Caco-2 (cell line): Measurements from ENCODE around the gene MCC. TPM values are rescaled to one million over a fixed set of nuclear protein-coding genes. Genes with fewer than 3 reads are reported as not detected.

ENCODE experiments used
- BruUV-seq: library from RNA; stranded (reverse); fragments of 400-500 nt; replicated peaks from 2 replicates; lab custom pipeline; 2021; lab: Mats Ljungman, UMichigan
- CTCF ChIA-PET: fragments of 300-600 bp; sonication (Branson Sonifier 250); formaldehyde crosslinking; loops from one replicate; lab custom pipeline; 2022; ENCODE audit warnings: antibody characterized with exemption; lab: Charles Lee
- POLR2A ChIA-PET: fragments of 300-600 bp; sonication (Branson Sonifier 250); formaldehyde crosslinking; loops from one replicate; lab custom pipeline; 2022; ENCODE audit warnings: antibody characterized with exemption; lab: Charles Lee
- DNase-seq, 2 experiments: peaks; one replicate each; pipeline versions ENCODE4 v3.0.0 to v3.0.0-alpha.2; 2020 to 2022
- H3K27me3 ChIP-seq: replicated peaks from 2 replicates; pipeline ENCODE4 v1.6.0; 2011; ENCODE audit warnings: low read length; ENCODE audit not compliant: control insufficient read depth, insufficient read depth
- H3K36me3 ChIP-seq: 2 replicates; pipeline ENCODE4 v1.5.1; 2011; ENCODE audit warnings: low read length; ENCODE audit not compliant: control insufficient read depth, insufficient read depth
- H3K4me1 ChIP-seq: fragments of 250-450 bp; sonication (Bioruptor Pico); 2 replicates; pipeline ENCODE4 v1.5.1; 2020; ENCODE audit warnings: mild to moderate bottlenecking
- H3K4me3 ChIP-seq: 2 replicates; pipeline ENCODE4 v1.5.1; 2011; ENCODE audit warnings: low read depth, mild to moderate bottlenecking, control low read depth, low read length
- H3K9me3 ChIP-seq: fragments of 250-450 bp; sonication (Bioruptor Pico); 2 replicates; pipeline ENCODE4 v1.5.1; 2020; ENCODE audit warnings: mild to moderate bottlenecking, moderate library complexity
- H3K27ac Mint-ChIP-seq: one replicate; pipeline ENCODE4 v1.8.0; 2022; ENCODE audit warnings: mixed read lengths; ENCODE audit not compliant: unreplicated experiment
- H3K27me3 Mint-ChIP-seq: one replicate; pipeline ENCODE4 v1.8.0; 2022; ENCODE audit warnings: mixed read lengths; ENCODE audit not compliant: insufficient read depth, unreplicated experiment
- H3K36me3 Mint-ChIP-seq: one replicate; pipeline ENCODE4 v1.8.0; 2022; ENCODE audit warnings: mild to moderate bottlenecking, mixed read lengths; ENCODE audit not compliant: insufficient read depth, unreplicated experiment
- H3K4me1 Mint-ChIP-seq: one replicate; pipeline ENCODE4 v1.8.0; 2022; ENCODE audit warnings: low read depth, mixed read lengths; ENCODE audit not compliant: unreplicated experiment
- H3K4me3 Mint-ChIP-seq: one replicate; pipeline ENCODE4 v1.8.0; 2022; ENCODE audit warnings: mild to moderate bottlenecking, moderate library complexity, mixed read lengths; ENCODE audit not compliant: unreplicated experiment
- H3K9me3 Mint-ChIP-seq: one replicate; pipeline ENCODE4 v1.8.0; 2022; ENCODE audit warnings: mixed read lengths; ENCODE audit not compliant: unreplicated experiment
- intact Hi-C: fragments of 100-400 bp; cut with micrococcal nuclease; formaldehyde crosslinking; loops from one replicate; pipeline ENCODE4 v1.10.0; 2022; ENCODE audit not compliant: unreplicated experiment
- total RNA-seq: library from RNA; stranded (reverse); gene quantifications from 2 replicates; pipeline ENCODE4 v1.2.3, GENCODE V29; 2022
- TF ChIP-seq, protein P1 (sequence below), 2 experiments: fragments of 200-600 bp in 1 of 2; IDR thresholded peaks; 1 replicate in 1 of 2; 2 replicates in 1 of 2; pipeline versions ENCODE4 v1.5.1 to v1.8.0; 2011 to 2022; ENCODE audit warnings: antibody characterized with exemption in 1 of 2, control low read depth in 1 of 2, inconsistent platforms in 1 of 2, low read depth in 1 of 2, low read length in 1 of 2, mild to moderate bottlenecking in 1 of 2, moderate library complexity in 1 of 2; ENCODE audit not compliant: insufficient read depth in 1 of 2, severe bottlenecking in 1 of 2, unreplicated experiment in 1 of 2

Gene MCC
- total RNA-seq, 1 experiment from 2014 or later: 0.09 TPM

DNA sequence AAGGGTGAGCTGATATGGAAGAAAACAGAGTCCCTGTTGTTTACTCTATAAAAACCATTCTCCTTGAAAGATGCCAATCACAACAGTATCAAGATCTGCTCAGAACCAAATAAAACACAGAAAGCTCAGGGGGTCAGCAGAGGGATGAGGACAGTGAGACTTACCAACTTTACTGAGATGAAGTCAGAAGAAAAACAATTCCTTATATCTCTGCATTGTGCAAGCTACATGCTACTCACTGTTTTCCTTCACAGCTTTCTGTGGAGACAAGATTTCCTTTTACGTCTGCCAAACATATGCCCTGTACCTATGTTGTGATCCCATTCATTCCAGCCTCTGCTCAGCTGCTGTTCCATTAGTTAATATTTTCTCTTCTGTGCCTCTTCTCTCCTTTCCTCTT is 239.0 kb downstream of the MCC start:
- CTCF ChIA-PET: interaction anchor here (0.7 kb wide), 1 partner anchor 68 kb away, joined by 4 read pairs; no protein-coding TSS in a partner anchor
- H3K9me3 ChIP-seq: no peaks in the 10 kb centered on the region
- no TSS peak for BruUV-seq
- no peaks in the 10 kb centered on the region for H3K27me3 ChIP-seq
- TF ChIP-seq, protein P1, sequence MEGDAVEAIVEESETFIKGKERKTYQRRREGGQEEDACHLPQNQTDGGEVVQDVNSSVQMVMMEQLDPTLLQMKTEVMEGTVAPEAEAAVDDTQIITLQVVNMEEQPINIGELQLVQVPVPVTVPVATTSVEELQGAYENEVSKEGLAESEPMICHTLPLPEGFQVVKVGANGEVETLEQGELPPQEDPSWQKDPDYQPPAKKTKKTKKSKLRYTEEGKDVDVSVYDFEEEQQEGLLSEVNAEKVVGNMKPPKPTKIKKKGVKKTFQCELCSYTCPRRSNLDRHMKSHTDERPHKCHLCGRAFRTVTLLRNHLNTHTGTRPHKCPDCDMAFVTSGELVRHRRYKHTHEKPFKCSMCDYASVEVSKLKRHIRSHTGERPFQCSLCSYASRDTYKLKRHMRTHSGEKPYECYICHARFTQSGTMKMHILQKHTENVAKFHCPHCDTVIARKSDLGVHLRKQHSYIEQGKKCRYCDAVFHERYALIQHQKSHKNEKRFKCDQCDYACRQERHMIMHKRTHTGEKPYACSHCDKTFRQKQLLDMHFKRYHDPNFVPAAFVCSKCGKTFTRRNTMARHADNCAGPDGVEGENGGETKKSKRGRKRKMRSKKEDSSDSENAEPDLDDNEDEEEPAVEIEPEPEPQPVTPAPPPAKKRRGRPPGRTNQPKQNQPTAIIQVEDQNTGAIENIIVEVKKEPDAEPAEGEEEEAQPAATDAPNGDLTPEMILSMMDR (IDR thresholded peaks at IDR 0.05; ENCODE audit: insufficient read depth in 1 of 2, low read depth in 1 of 2, low read length in 1 of 2, severe bottlenecking in 1 of 2, unreplicated experiment in 1 of 2): no peak
- Mint-ChIP-seq H3K9me3 (no peaks in the 10 kb centered on the region), H3K4me3 (no peak overlapping the region), H3K27me3 (peaks cover 36% of the 10 kb centered on the region), H3K27ac (no peak overlapping the region), H3K36me3 (no peaks in the 10 kb centered on the region), H3K4me1 (no peaks in the 10 kb centered on the region)
- POLR2A ChIA-PET: no interaction called here
- H3K4me3 ChIP-seq: no peak overlapping the region
- no peaks in the 10 kb centered on the region for H3K4me1 ChIP-seq
- intact Hi-C loops: no loop called here
- DNase-seq: no peak
- H3K36me3 ChIP-seq: no peaks in the 10 kb centered on the region

GRCh38 chr5:113246361-113246870 is 241.8 kb downstream of the MCC start:
- intact Hi-C loops: no loop called here
- Histone ChIP-seq H3K36me3 (no peaks in the 10 kb centered on the region), H3K9me3 (no peaks in the 10 kb centered on the region), H3K27me3 (peaks cover 2% of the 10 kb centered on the region), H3K4me1 (no peaks in the 10 kb centered on the region), H3K4me3 (no peak overlapping the region)
- Mint-ChIP-seq H3K9me3 (no peaks in the 10 kb centered on the region), H3K36me3 (no peaks in the 10 kb centered on the region), H3K4me1 (no peaks in the 10 kb centered on the region), H3K27ac (no peak overlapping the region), H3K4me3 (no peak overlapping the region), H3K27me3 (peaks cover 37% of the 10 kb centered on the region)
- no TSS peak for BruUV-seq
- CTCF ChIA-PET: no interaction called here
- POLR2A ChIA-PET: no interaction called here
- no peak for DNase-seq
- TF ChIP-seq, protein P1 (IDR thresholded peaks at IDR 0.05; ENCODE audit: insufficient read depth in 1 of 2, low read depth in 1 of 2, low read length in 1 of 2, severe bottlenecking in 1 of 2, unreplicated experiment in 1 of 2): no peak

GRCh38 chr5:113245427-113246225 is 242.6 kb downstream of the MCC start:
- Histone ChIP-seq H3K27me3 (peaks cover 2% of the 10 kb centered on the region), H3K4me3 (no peak overlapping the region), H3K4me1 (no peaks in the 10 kb centered on the region), H3K36me3 (no peaks in the 10 kb centered on the region), H3K9me3 (no peaks in the 10 kb centered on the region)
- intact Hi-C loops: no loop called here
- POLR2A ChIA-PET: no interaction called here
- Mint-ChIP-seq H3K4me1 (no peaks in the 10 kb centered on the region), H3K4me3 (no peak overlapping the region), H3K27ac (no peak overlapping the region), H3K36me3 (no peaks in the 10 kb centered on the region), H3K27me3 (peaks cover 40% of the 10 kb centered on the region), H3K9me3 (no peaks in the 10 kb centered on the region)
- CTCF ChIA-PET: no interaction called here
- TF ChIP-seq, protein P1 (IDR thresholded peaks at IDR 0.05; ENCODE audit: insufficient read depth in 1 of 2, low read depth in 1 of 2, low read length in 1 of 2, severe bottlenecking in 1 of 2, unreplicated experiment in 1 of 2): no peak
- DNase-seq: no peak
- BruUV-seq: no TSS peak
